WTC11 (cell line): Measurements from ENCODE around the gene ZNF398. TPM values are rescaled to one million over a fixed set of nuclear protein-coding genes. Genes with fewer than 3 reads are reported as not detected.
A peak's percentile ranks its signal among the peaks of the same experiment; 100 is the strongest.

Experiments
- ATAC-seq: fragments of 200-7000 bp; cut with Tn5 transposase; 2 replicates; pipeline ENCODE4 v1.10.0; 2021; ENCODE audit warnings: mild to moderate bottlenecking, moderate library complexity
- CTCF ChIA-PET: fragments of 300-600 bp; sonication (Branson Sonifier 250); formaldehyde crosslinking; loops from one replicate; lab custom pipeline; 2021; ENCODE audit warnings: antibody characterized with exemption; lab: Charles Lee
- POLR2A ChIA-PET: fragments of 350-600 bp; sonication (Branson Sonifier 250); formaldehyde crosslinking; loops from one replicate; lab custom pipeline; 2021; ENCODE audit warnings: antibody characterized with exemption; lab: Charles Lee
- DNase-seq: peaks from one replicate; pipeline ENCODE4 v3.0.0; 2021; ENCODE audit warnings: low spot score
- H3K27ac Mint-ChIP-seq: 2 replicates; pipeline ENCODE4 v1.8.0; 2021; ENCODE audit warnings: mixed read lengths
- H3K27me3 Mint-ChIP-seq: 2 replicates; pipeline ENCODE4 v1.8.0; 2021; ENCODE audit warnings: low read depth, mild to moderate bottlenecking, moderate library complexity, mixed read lengths
- H3K36me3 Mint-ChIP-seq: 2 replicates; pipeline ENCODE4 v1.8.0; 2021; ENCODE audit warnings: mixed read lengths
- H3K4me1 Mint-ChIP-seq: 2 replicates; pipeline ENCODE4 v1.8.0; 2022; ENCODE audit warnings: mixed read lengths
- H3K4me3 Mint-ChIP-seq: 2 replicates; pipeline ENCODE4 v1.8.0; 2021; ENCODE audit warnings: mild to moderate bottlenecking, moderate library complexity, mixed read lengths
- H3K9me3 Mint-ChIP-seq: 2 replicates; pipeline ENCODE4 v1.8.0; 2021; ENCODE audit warnings: mixed read lengths
- ELF4 ChIP-seq: sonication (generic); formaldehyde crosslinking; IDR thresholded peaks from 2 replicates; pipeline ENCODE4 v1.8.1; 2022; ENCODE audit warnings: low read depth, mild to moderate bottlenecking, moderate library complexity, missing genetic modification reagents
- GABPB1 ChIP-seq: sonication (generic); formaldehyde crosslinking; IDR thresholded peaks from 2 replicates; pipeline ENCODE4 v1.8.1; 2023; ENCODE audit warnings: mild to moderate bottlenecking, missing genetic modification reagents
- GRHL2 ChIP-seq: fragments of 250-450 bp; sonication (Bioruptor Pico); IDR thresholded peaks from 2 replicates; pipeline ENCODE4 v1.8.0; 2022; ENCODE audit warnings: mild to moderate bottlenecking, moderate library complexity; ENCODE audit not compliant: insufficient replicate concordance, severe bottlenecking
- HMGA2 ChIP-seq: fragments of 250-450 bp; sonication (Bioruptor Pico); IDR thresholded peaks from 2 replicates; pipeline ENCODE4 v1.4.0; 2021; ENCODE audit warnings: mild to moderate bottlenecking, moderate library complexity
- IRF2 ChIP-seq: sonication (generic); formaldehyde crosslinking; IDR thresholded peaks from 2 replicates; pipeline ENCODE4 v1.8.0; 2022; ENCODE audit warnings: low read depth, missing genetic modification reagents, borderline replicate concordance
- NFE2L1 ChIP-seq: sonication (generic); formaldehyde crosslinking; IDR thresholded peaks from 2 replicates; pipeline ENCODE4 v1.8.1; 2023; ENCODE audit warnings: missing genetic modification reagents
- NR1H2 ChIP-seq: sonication (generic); formaldehyde crosslinking; IDR thresholded peaks from 2 replicates; pipeline ENCODE4 v1.9.0; 2021; ENCODE audit warnings: mild to moderate bottlenecking, moderate library complexity, missing genetic modification reagents
- SMAD3 ChIP-seq: sonication (generic); formaldehyde crosslinking; IDR thresholded peaks from 2 replicates; pipeline ENCODE4 v1.8.0; 2022; ENCODE audit warnings: missing genetic modification reagents, mild to moderate bottlenecking, borderline replicate concordance
- ZNF317 ChIP-seq: sonication (generic); formaldehyde crosslinking; IDR thresholded peaks from 2 replicates; pipeline ENCODE4 v1.8.1; 2023; ENCODE audit warnings: low read depth, mild to moderate bottlenecking, moderate library complexity, missing genetic modification reagents, borderline replicate concordance
- ZNF396 ChIP-seq: fragments of 250-450 bp; sonication (Bioruptor Pico); IDR thresholded peaks from 2 replicates; pipeline ENCODE4 v1.8.0; 2021; ENCODE audit warnings: mild to moderate bottlenecking, moderate library complexity, borderline replicate concordance
- total RNA-seq: library from RNA; stranded (reverse); gene quantifications from 3 replicates; pipeline ENCODE4 v1.2.3, GENCODE V29; 2021
- TF ChIP-seq, protein P1 (sequence below): sonication (generic); formaldehyde crosslinking; IDR thresholded peaks from 2 replicates; pipeline ENCODE4 v1.8.1; 2023; ENCODE audit warnings: mild to moderate bottlenecking, missing genetic modification reagents, moderate library complexity
- TF ChIP-seq, protein P2 (sequence below): fragments of 250-450 bp; sonication (Bioruptor Pico); IDR thresholded peaks from 2 replicates; pipeline ENCODE4 v1.9.0; 2021; ENCODE audit warnings: mild to moderate bottlenecking
- TF ChIP-seq, protein P3 (sequence below): fragments of 250-450 bp; sonication (Bioruptor Pico); IDR thresholded peaks from 2 replicates; pipeline ENCODE4 v1.9.0; 2021; ENCODE audit warnings: mild to moderate bottlenecking, borderline replicate concordance

ZNF398 gene
- total RNA-seq, 1 experiment from 2014 or later: 63.2 TPM

DNA sequence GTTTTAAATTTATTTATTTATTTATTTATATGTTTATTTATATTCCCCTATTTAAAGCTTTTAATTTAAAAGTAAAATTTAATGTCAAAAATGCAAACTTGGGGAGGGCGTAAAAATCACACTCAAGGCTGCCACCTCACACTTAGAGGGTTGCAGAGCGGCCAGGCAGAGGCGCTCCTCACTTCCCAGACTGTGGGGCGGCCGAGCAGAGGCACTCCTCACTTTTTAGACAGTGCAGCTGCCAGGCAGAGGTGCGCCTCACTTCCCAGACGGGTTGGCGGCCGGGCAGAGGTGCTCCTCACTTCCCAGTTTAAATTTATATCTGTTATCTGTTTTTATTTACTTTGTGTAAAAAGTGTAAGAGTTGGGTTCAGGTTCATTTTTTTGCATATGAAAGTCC lies 11.1 kb upstream of the ZNF398 start:
- ChIA-PET CTCF (interaction anchor here (1.0 to 1.4 kb wide), 2 partner anchors 11 to 149 kb away, joined by 3 to 8 read pairs; partner anchors contain the start of gene ZNF398), POLR2A (no interaction called here)

DNA sequence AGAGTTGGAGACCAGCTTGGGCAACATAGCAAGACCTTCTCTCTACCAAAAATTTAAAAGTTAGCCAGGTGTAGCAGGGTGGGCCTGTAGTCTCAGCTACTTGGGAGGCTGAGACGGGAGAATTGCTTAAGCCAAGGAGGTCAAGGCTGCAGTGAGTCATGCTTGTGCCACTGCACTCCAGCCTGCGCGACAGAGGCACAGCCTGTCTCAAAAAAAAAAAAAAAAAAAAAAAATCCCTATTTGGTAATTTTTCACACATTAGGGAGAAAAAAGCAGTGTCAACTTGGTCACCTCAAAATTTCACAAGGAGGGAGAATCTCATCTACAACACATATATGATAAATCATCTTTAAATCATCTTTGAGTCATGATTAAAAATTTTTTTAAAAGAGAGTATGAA lies 6.4 kb upstream of the ZNF398 start:
- peak overlapping the region; percentile 45; the same call in 1 of the 2 replicates for H3K27ac Mint-ChIP-seq
- ATAC-seq: no peak

More for the DNA sequence above, 11.1 kb upstream of the ZNF398 start:
- DNase-seq (no peak), ATAC-seq (peak; percentile 60)
- Mint-ChIP-seq H3K27ac (no peak overlapping the region), H3K4me1 (no peaks in the 10 kb centered on the region), H3K9me3 (peaks cover 2% of the 10 kb centered on the region), H3K27me3 (no peaks in the 10 kb centered on the region; the same call in 1 of the 2 replicates), H3K4me3 (no peak overlapping the region), H3K36me3 (peaks cover 22% of the 10 kb centered on the region)
- no peak for TF ChIP-seq ZNF317 (CRISPR knock-in tag)
- TF ChIP-seq, protein P1, sequence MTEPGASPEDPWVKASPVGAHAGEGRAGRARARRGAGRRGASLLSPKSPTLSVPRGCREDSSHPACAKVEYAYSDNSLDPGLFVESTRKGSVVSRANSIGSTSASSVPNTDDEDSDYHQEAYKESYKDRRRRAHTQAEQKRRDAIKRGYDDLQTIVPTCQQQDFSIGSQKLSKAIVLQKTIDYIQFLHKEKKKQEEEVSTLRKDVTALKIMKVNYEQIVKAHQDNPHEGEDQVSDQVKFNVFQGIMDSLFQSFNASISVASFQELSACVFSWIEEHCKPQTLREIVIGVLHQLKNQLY (CRISPR knock-in tag): no peak
- TF ChIP-seq NR1H2 (CRISPR knock-in tag): no peak
- no peak for TF ChIP-seq SMAD3 (CRISPR knock-in tag)
- no peak for TF ChIP-seq GRHL2
- TF ChIP-seq HMGA2 (CRISPR knock-in tag): peak; percentile 67; the same call in 1 of the 2 replicates
- TF ChIP-seq GABPB1 (CRISPR knock-in tag): no peak

More for the DNA sequence above, 6.4 kb upstream of the ZNF398 start:
- Mint-ChIP-seq H3K36me3 (peaks cover 3% of the 10 kb centered on the region; the same call in 1 of the 2 replicates), H3K4me3 (no peak overlapping the region), H3K27me3 (no peaks in the 10 kb centered on the region), H3K9me3 (no peaks in the 10 kb centered on the region), H3K4me1 (peaks cover 30% of the 10 kb centered on the region)
- ChIA-PET CTCF (interaction anchor here (0.9 kb wide), 1 partner anchor 9 kb away, joined by 6 read pairs; no protein-coding TSS in a partner anchor), POLR2A (interaction anchor here (0.7 kb wide), 1 partner anchor 32 kb away, joined by 4 read pairs; no protein-coding TSS in a partner anchor)
- no peak for TF ChIP-seq ELF4 (CRISPR knock-in tag)
- TF ChIP-seq, protein P2, sequence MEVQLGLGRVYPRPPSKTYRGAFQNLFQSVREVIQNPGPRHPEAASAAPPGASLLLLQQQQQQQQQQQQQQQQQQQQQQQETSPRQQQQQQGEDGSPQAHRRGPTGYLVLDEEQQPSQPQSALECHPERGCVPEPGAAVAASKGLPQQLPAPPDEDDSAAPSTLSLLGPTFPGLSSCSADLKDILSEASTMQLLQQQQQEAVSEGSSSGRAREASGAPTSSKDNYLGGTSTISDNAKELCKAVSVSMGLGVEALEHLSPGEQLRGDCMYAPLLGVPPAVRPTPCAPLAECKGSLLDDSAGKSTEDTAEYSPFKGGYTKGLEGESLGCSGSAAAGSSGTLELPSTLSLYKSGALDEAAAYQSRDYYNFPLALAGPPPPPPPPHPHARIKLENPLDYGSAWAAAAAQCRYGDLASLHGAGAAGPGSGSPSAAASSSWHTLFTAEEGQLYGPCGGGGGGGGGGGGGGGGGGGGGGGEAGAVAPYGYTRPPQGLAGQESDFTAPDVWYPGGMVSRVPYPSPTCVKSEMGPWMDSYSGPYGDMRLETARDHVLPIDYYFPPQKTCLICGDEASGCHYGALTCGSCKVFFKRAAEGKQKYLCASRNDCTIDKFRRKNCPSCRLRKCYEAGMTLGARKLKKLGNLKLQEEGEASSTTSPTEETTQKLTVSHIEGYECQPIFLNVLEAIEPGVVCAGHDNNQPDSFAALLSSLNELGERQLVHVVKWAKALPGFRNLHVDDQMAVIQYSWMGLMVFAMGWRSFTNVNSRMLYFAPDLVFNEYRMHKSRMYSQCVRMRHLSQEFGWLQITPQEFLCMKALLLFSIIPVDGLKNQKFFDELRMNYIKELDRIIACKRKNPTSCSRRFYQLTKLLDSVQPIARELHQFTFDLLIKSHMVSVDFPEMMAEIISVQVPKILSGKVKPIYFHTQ (CRISPR knock-in tag): no peak
- no peak for TF ChIP-seq IRF2
- no peak for TF ChIP-seq ZNF396
- TF ChIP-seq NFE2L1 (CRISPR knock-in tag): no peak
- TF ChIP-seq, protein P3, sequence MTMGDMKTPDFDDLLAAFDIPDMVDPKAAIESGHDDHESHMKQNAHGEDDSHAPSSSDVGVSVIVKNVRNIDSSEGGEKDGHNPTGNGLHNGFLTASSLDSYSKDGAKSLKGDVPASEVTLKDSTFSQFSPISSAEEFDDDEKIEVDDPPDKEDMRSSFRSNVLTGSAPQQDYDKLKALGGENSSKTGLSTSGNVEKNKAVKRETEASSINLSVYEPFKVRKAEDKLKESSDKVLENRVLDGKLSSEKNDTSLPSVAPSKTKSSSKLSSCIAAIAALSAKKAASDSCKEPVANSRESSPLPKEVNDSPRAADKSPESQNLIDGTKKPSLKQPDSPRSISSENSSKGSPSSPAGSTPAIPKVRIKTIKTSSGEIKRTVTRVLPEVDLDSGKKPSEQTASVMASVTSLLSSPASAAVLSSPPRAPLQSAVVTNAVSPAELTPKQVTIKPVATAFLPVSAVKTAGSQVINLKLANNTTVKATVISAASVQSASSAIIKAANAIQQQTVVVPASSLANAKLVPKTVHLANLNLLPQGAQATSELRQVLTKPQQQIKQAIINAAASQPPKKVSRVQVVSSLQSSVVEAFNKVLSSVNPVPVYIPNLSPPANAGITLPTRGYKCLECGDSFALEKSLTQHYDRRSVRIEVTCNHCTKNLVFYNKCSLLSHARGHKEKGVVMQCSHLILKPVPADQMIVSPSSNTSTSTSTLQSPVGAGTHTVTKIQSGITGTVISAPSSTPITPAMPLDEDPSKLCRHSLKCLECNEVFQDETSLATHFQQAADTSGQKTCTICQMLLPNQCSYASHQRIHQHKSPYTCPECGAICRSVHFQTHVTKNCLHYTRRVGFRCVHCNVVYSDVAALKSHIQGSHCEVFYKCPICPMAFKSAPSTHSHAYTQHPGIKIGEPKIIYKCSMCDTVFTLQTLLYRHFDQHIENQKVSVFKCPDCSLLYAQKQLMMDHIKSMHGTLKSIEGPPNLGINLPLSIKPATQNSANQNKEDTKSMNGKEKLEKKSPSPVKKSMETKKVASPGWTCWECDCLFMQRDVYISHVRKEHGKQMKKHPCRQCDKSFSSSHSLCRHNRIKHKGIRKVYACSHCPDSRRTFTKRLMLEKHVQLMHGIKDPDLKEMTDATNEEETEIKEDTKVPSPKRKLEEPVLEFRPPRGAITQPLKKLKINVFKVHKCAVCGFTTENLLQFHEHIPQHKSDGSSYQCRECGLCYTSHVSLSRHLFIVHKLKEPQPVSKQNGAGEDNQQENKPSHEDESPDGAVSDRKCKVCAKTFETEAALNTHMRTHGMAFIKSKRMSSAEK (CRISPR knock-in tag): no peak
- DNase-seq: no peak
